Thoracic aorta (tissue), 2 donors: ENCODE results near the gene EBF4. TPM values are rescaled to one million over a fixed set of nuclear protein-coding genes. Genes with fewer than 3 reads are reported as not detected.

Experiments
- ATAC-seq: fragments of 150-250 bp; one replicate; pipeline ENCODE4 v1.8.0; 2017; ENCODE audit warnings: low read depth; ENCODE audit not compliant: insufficient number of reproducible peaks, low FRiP score
- DNase-seq: peaks from one replicate; pipeline ENCODE4 v3.0.0-alpha.2; 2020; ENCODE audit warnings: low spot score
- H3K27ac ChIP-seq, 2 donors: fragments of 200-600 bp; sonication (generic); 1 replicate in 1 of 2; 2 replicates in 1 of 2; pipeline ENCODE4 v1.5.1; 2016; ENCODE audit warnings: mild to moderate bottlenecking in 2 of 2, moderate library complexity in 2 of 2
- H3K27me3 ChIP-seq: fragments of 200-600 bp; sonication (generic); replicated peaks from 2 replicates; pipeline ENCODE4 v1.6.0; 2016; ENCODE audit warnings: mild to moderate bottlenecking; ENCODE audit not compliant: insufficient read depth
- H3K36me3 ChIP-seq: fragments of 200-600 bp; sonication (generic); one replicate; pipeline ENCODE4 v1.5.1; 2016
- H3K4me1 ChIP-seq, 2 donors: fragments of 200-600 bp; sonication (generic); 1 replicate in 1 of 2; 2 replicates in 1 of 2; pipeline versions ENCODE4 v1.5.1 to v1.6.0; 2016; ENCODE audit warnings: low read depth in 2 of 2, mild to moderate bottlenecking in 1 of 2; ENCODE audit not compliant: control insufficient read depth in 1 of 2
- H3K4me3 ChIP-seq: fragments of 200-600 bp; sonication (generic); 2 replicates; pipeline ENCODE4 v1.5.1; 2016; ENCODE audit warnings: mild to moderate bottlenecking
- H3K9me3 ChIP-seq: fragments of 200-600 bp; sonication (generic); 2 replicates; pipeline ENCODE4 v1.5.1; 2016
- total RNA-seq, 2 donors: library from RNA; depleted of rRNA; stranded (reverse); fragments of >200 nt; gene quantifications; one replicate each; pipeline versions ENCODE4 v1.1.0 to v1.2.3, GENCODE V29; 2016
- TF ChIP-seq, protein P1 (sequence below): fragments of 200-600 bp; sonication (generic); IDR thresholded peaks from one replicate; pipeline ENCODE4 v1.5.1; 2019; ENCODE audit warnings: antibody characterized with exemption

The EBF4 gene
- total RNA-seq, 2 donors from 2014 or later: 14.1 to 16.6 TPM

DNA sequence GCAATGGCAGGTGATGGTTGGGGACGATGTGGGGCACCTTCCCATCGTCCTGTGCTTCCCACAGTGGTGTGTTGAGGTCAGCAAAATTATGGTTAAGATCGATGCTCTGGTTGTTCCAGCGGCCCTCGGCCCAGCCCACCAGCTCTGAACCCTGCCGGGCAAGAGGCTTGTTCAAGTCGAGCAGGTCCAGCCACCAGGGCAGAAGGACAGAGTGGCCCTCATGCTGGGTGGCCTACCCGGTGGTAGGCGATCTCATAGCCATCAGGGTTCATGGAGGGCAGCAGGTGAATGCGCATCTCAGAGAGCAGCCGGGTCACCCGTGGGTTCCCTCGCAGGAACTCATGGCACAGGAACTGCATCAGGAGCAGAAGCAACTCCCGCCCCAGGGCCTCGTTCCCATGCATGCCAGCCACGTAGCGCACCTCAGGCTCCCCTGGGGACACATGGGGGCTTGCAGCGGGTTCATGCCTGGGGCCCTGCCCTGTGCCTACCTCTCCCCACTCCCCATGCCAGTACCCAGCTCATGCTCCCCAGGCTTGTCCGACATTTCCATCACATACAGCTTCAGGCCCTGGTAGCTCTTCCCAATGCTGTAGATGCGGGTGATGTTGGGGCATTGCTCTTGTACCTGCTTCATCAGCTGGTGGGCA, 103.6 kb downstream of the EBF4 start:
- no peak overlapping the region for H3K4me3 ChIP-seq
- TF ChIP-seq, protein P1, sequence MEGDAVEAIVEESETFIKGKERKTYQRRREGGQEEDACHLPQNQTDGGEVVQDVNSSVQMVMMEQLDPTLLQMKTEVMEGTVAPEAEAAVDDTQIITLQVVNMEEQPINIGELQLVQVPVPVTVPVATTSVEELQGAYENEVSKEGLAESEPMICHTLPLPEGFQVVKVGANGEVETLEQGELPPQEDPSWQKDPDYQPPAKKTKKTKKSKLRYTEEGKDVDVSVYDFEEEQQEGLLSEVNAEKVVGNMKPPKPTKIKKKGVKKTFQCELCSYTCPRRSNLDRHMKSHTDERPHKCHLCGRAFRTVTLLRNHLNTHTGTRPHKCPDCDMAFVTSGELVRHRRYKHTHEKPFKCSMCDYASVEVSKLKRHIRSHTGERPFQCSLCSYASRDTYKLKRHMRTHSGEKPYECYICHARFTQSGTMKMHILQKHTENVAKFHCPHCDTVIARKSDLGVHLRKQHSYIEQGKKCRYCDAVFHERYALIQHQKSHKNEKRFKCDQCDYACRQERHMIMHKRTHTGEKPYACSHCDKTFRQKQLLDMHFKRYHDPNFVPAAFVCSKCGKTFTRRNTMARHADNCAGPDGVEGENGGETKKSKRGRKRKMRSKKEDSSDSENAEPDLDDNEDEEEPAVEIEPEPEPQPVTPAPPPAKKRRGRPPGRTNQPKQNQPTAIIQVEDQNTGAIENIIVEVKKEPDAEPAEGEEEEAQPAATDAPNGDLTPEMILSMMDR: no peak
- DNase-seq: no peak
- no peak overlapping the region for H3K27ac ChIP-seq
- no peak for ATAC-seq
- peaks cover 5% of the 10 kb centered on the region for H3K27me3 ChIP-seq
- H3K4me1 ChIP-seq: peaks cover 0 to 10% of the 10 kb centered on the region in 2 donors
- H3K9me3 ChIP-seq: no peaks in the 10 kb centered on the region
- no peaks in the 10 kb centered on the region for H3K36me3 ChIP-seq

DNA sequence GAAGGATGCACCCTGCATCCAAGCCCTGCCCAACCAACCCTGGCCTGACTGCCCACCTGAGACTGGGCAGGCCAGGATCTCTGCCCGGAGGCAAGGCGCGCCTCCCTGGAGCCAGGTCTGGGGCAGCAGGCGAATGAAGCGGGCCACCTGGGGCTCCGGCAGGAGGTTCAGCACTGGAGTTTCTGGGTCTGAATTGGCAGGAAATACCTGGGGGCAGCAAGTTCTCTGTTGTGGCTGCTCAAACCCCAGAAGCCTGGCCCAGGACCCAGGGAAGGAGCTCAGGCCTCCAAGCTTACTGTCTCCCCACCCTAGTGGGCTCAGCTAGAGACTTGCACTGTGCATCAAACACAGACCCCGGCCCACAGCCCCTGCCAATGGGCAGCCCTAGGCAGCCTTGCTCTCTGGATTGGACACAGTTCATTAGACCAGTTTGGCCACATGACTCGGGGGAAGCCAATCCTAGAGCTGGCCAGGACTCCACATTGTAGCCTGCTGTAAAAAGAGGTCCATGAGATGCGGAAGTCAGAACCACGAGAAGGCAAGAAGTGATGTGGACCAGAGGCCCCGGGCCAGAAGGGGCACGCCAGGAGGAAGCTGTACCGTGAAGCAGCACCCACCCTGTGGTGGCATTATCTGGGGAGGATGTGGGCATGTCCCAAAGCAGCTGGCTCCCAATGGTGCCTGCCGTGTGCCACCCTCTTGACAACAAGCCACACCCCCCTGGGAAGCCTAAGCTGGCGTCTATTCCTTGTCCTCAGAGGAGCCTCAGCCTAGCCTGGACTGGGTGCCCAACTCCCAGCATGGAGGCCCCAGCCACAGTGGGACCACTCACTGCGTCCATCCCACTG, 104.8 kb downstream of the EBF4 start:
- DNase-seq (no peak), ATAC-seq (no peak)
- peaks cover 0 to 10% of the 10 kb centered on the region in 2 donors for H3K4me1 ChIP-seq
- H3K4me3 ChIP-seq: no peak overlapping the region
- H3K36me3 ChIP-seq: no peaks in the 10 kb centered on the region
- TF ChIP-seq, protein P1: no peak
- H3K27ac ChIP-seq: no peak overlapping the region
- peaks cover 5% of the 10 kb centered on the region for H3K27me3 ChIP-seq
- H3K9me3 ChIP-seq: no peaks in the 10 kb centered on the region

DNA sequence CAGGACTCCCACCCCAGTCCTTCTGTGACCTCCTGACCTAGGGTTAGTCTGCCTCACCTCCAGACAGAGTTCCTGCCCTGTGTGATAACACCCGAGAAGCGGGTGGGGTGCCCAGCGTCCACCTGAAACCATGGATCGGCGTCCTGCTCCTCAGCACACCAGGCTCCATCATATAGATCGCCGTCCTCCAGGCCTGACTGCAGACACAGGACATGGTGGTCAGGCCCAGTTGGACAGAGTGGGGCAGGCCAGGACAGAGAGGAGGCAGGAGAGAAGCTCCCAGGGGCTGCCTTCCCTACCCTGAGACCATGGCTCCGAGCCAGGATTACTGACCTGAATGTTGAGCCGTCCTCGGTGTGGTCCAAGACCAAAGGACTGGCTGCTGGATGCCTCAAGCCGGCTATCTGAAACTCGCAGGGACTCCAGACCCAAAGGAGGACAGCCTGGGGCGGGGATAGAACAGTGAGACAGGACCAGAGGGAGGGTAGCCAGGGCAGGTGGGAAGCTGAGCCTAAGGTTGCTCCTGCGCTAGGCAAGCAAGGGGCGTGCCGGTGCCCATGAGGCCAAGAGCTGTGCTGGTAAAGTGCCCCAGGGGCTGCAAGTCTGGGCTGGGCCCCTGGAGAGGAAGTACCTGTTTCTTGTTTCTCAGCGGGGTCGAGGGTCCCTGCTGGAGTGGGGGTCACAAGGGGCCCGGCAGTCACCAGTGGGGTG, 105.7 kb downstream of the EBF4 start:
- DNase-seq (no peak), ATAC-seq (no peak)
- Histone ChIP-seq H3K9me3 (no peaks in the 10 kb centered on the region), H3K36me3 (no peaks in the 10 kb centered on the region), H3K27ac (no peak overlapping the region), H3K27me3 (peaks cover 5% of the 10 kb centered on the region), H3K4me1 (peaks cover 0 to 10% of the 10 kb centered on the region in 2 donors), H3K4me3 (no peak overlapping the region)
- TF ChIP-seq, protein P1: no peak

DNA sequence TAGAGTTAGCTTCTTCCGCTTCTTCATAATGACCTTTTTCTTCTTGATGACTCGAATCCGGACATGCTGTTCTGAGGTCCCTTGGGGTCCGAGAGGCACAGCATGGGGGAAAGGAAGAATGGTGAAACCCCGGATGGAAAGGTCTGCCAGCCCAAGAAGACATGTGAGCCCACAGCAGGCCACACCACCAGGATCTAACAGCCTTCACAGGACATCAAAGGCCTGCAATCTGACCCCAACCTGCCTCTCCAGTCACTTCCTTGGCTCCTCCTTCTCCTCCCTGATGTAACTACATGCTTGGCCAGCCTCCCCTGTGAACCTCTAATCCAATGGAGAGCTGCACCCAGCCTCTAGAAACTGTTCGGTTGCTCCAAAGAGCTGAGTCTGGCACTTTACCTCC, 106.2 kb downstream of the EBF4 start:
- Histone ChIP-seq H3K27me3 (peaks cover 5% of the 10 kb centered on the region), H3K4me1 (peaks cover 0 to 10% of the 10 kb centered on the region in 2 donors), H3K4me3 (no peak overlapping the region), H3K27ac (no peak overlapping the region), H3K9me3 (no peaks in the 10 kb centered on the region), H3K36me3 (no peaks in the 10 kb centered on the region)
- no peak for ATAC-seq
- DNase-seq: no peak
- TF ChIP-seq, protein P1: no peak

DNA sequence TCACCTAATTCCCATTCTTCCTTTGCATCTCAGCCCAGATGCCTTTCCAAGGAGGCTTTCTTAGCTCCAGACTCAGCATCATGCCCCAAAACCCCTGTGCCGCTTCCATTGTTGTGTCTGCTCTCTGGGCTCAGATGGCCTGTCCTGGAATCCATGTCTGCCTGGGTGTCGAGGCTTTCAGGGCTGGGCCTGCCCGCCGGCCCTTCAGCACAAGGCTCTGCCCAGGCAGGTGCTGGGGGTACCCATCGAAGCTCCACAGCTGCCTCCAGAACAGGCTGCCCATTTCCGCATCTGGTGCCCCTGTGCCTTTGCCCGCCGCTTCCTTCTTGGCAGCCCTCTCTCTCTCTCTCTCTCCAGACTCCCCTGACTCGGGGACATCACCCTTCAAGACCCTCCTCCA, 106.7 kb downstream of the EBF4 start:
- Histone ChIP-seq H3K4me3 (peak overlapping the region; percentile 45), H3K27me3 (peaks cover 5% of the 10 kb centered on the region), H3K27ac (no peak overlapping the region), H3K36me3 (no peaks in the 10 kb centered on the region), H3K4me1 (peaks cover 0 to 10% of the 10 kb centered on the region in 2 donors), H3K9me3 (no peaks in the 10 kb centered on the region)
- DNase-seq: no peak
- TF ChIP-seq, protein P1: no peak
- ATAC-seq: no peak
